ENCODE measurements around the gene THRB. TPM values are rescaled to one million over a fixed set of nuclear protein-coding genes. Genes with fewer than 3 reads are reported as not detected.

THRB gene
- total RNA-seq, 1 experiment from 2014 or later, result 5.8 TPM

DNA sequence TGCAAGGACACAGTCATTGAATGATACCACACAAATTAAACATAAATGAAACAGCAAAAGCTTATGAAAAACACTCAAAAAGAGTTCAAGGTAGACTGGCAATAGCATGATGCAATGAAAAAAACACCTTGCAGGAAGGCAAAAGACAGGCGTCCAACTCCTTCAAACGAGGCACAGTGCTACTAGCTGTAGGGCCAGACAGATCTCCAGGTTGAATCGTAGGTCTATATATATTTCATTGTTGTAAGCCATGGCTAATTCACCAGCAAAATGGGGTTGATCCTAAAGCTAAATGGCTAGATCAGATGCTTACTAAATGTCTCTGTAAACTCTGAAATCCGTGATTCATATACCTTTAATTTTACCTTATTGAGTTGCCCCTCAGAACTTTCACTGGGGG is 94.2 kb downstream of the THRB start:
- no peak overlapping the region for H3K27ac Mint-ChIP-seq
- ATAC-seq (no peak), DNase-seq (ENCODE audit: low spot score) (no peak)
- peaks cover 16% of the 10 kb centered on the region for H3K9me3 Mint-ChIP-seq
- H3K4me1 Mint-ChIP-seq, result peaks cover 28% of the 10 kb centered on the region
- peaks cover 11% of the 10 kb centered on the region for H3K36me3 Mint-ChIP-seq
- TF ChIP-seq, protein P1, sequence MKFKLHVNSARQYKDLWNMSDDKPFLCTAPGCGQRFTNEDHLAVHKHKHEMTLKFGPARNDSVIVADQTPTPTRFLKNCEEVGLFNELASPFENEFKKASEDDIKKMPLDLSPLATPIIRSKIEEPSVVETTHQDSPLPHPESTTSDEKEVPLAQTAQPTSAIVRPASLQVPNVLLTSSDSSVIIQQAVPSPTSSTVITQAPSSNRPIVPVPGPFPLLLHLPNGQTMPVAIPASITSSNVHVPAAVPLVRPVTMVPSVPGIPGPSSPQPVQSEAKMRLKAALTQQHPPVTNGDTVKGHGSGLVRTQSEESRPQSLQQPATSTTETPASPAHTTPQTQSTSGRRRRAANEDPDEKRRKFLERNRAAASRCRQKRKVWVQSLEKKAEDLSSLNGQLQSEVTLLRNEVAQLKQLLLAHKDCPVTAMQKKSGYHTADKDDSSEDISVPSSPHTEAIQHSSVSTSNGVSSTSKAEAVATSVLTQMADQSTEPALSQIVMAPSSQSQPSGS (CRISPR knock-in tag; IDR thresholded peaks at IDR 0.05; ENCODE audit: borderline replicate concordance, low read depth), result no peak
- TF ChIP-seq, protein P2, sequence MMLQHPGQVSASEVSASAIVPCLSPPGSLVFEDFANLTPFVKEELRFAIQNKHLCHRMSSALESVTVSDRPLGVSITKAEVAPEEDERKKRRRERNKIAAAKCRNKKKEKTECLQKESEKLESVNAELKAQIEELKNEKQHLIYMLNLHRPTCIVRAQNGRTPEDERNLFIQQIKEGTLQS (CRISPR knock-in tag; conservative IDR thresholded peaks at IDR 0.05), result no peak
- no peak for TF ChIP-seq SMAD4 (CRISPR knock-in tag; IDR thresholded peaks at IDR 0.05)
- TF ChIP-seq, protein P3, sequence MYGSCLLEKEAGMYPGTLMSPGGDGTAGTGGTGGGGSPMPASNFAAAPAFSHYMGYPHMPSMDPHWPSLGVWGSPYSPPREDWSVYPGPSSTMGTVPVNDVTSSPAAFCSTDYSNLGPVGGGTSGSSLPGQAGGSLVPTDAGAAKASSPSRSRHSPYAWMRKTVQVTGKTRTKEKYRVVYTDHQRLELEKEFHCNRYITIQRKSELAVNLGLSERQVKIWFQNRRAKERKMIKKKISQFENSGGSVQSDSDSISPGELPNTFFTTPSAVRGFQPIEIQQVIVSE (CRISPR knock-in tag; IDR thresholded peaks at IDR 0.05; ENCODE audit: borderline replicate concordance), result no peak
- no peak for TF ChIP-seq RORB (CRISPR knock-in tag; IDR thresholded peaks at IDR 0.05)
- TF ChIP-seq, protein P4, sequence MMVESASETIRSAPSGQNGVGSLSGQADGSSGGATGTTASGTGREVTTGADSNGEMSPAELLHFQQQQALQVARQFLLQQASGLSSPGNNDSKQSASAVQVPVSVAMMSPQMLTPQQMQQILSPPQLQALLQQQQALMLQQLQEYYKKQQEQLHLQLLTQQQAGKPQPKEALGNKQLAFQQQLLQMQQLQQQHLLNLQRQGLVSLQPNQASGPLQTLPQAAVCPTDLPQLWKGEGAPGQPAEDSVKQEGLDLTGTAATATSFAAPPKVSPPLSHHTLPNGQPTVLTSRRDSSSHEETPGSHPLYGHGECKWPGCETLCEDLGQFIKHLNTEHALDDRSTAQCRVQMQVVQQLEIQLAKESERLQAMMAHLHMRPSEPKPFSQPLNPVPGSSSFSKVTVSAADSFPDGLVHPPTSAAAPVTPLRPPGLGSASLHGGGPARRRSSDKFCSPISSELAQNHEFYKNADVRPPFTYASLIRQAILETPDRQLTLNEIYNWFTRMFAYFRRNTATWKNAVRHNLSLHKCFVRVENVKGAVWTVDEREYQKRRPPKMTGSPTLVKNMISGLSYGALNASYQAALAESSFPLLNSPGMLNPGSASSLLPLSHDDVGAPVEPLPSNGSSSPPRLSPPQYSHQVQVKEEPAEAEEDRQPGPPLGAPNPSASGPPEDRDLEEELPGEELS (CRISPR knock-in tag; IDR thresholded peaks at IDR 0.05), result no peak
- no peak for TF ChIP-seq SOX15 (CRISPR knock-in tag; IDR thresholded peaks at IDR 0.05)
- peaks cover 26% of the 10 kb centered on the region for H3K27me3 Mint-ChIP-seq (ENCODE audit: low read depth)
- CTCF ChIA-PET, result no interaction called here
- POLR2A ChIA-PET, result no interaction called here
- no peak overlapping the region for H3K4me3 Mint-ChIP-seq

DNA sequence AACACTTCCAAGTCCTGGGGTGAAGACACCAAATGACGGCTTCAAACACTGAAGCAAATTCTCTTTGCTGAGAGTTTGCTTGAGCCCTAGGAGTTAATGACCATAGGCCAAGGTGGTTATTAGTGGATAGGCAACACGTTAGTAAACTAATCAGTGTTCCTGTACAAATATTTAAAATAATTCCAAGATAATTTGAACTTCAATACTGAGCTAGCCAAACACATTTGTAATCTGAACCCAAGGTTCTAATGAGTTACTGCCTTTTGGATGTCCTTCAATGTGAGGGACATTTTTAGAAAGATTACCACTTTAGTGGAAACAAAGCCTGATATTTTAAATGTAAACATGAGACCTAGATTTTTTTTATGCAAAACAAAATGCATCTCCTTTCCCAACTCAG is 94.6 kb downstream of the THRB start:
- CTCF ChIA-PET, result no interaction called here
- H3K27ac Mint-ChIP-seq, result no peak overlapping the region
- no peak for TF ChIP-seq ATF1 (CRISPR knock-in tag; IDR thresholded peaks at IDR 0.05)
- TF ChIP-seq, protein P5, sequence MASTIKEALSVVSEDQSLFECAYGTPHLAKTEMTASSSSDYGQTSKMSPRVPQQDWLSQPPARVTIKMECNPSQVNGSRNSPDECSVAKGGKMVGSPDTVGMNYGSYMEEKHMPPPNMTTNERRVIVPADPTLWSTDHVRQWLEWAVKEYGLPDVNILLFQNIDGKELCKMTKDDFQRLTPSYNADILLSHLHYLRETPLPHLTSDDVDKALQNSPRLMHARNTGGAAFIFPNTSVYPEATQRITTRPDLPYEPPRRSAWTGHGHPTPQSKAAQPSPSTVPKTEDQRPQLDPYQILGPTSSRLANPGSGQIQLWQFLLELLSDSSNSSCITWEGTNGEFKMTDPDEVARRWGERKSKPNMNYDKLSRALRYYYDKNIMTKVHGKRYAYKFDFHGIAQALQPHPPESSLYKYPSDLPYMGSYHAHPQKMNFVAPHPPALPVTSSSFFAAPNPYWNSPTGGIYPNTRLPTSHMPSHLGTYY (CRISPR knock-in tag; IDR thresholded peaks at IDR 0.05), result no peak
- TF ChIP-seq HMGA2 (CRISPR knock-in tag; IDR thresholded peaks at IDR 0.05), result no peak
- TF ChIP-seq KAT7 (CRISPR knock-in tag; IDR thresholded peaks at IDR 0.05; ENCODE audit: borderline replicate concordance), result no peak
- TF ChIP-seq NR1H2 (CRISPR knock-in tag; IDR thresholded peaks at IDR 0.05), result no peak
- no peak for TF ChIP-seq TCF7 (CRISPR knock-in tag; IDR thresholded peaks at IDR 0.05; ENCODE audit: low read depth)
- no peak for TF ChIP-seq CREB1 (CRISPR knock-in tag; IDR thresholded peaks at IDR 0.05)
- TF ChIP-seq, protein P6, sequence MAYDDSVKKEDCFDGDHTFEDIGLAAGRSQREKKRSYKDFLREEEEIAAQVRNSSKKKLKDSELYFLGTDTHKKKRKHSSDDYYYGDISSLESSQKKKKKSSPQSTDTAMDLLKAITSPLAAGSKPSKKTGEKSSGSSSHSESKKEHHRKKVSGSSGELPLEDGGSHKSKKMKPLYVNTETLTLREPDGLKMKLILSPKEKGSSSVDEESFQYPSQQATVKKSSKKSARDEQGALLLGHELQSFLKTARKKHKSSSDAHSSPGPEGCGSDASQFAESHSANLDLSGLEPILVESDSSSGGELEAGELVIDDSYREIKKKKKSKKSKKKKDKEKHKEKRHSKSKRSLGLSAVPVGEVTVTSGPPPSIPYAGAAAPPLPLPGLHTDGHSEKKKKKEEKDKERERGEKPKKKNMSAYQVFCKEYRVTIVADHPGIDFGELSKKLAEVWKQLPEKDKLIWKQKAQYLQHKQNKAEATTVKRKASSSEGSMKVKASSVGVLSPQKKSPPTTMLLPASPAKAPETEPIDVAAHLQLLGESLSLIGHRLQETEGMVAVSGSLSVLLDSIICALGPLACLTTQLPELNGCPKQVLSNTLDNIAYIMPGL (CRISPR knock-in tag; IDR thresholded peaks at IDR 0.05), result no peak
- TF ChIP-seq ZBTB21 (CRISPR knock-in tag; IDR thresholded peaks at IDR 0.05; ENCODE audit: borderline replicate concordance), result no peak
- TF ChIP-seq, protein P7, sequence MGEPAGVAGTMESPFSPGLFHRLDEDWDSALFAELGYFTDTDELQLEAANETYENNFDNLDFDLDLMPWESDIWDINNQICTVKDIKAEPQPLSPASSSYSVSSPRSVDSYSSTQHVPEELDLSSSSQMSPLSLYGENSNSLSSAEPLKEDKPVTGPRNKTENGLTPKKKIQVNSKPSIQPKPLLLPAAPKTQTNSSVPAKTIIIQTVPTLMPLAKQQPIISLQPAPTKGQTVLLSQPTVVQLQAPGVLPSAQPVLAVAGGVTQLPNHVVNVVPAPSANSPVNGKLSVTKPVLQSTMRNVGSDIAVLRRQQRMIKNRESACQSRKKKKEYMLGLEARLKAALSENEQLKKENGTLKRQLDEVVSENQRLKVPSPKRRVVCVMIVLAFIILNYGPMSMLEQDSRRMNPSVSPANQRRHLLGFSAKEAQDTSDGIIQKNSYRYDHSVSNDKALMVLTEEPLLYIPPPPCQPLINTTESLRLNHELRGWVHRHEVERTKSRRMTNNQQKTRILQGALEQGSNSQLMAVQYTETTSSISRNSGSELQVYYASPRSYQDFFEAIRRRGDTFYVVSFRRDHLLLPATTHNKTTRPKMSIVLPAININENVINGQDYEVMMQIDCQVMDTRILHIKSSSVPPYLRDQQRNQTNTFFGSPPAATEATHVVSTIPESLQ (CRISPR knock-in tag; IDR thresholded peaks at IDR 0.05), result no peak
- TF ChIP-seq, protein P8, sequence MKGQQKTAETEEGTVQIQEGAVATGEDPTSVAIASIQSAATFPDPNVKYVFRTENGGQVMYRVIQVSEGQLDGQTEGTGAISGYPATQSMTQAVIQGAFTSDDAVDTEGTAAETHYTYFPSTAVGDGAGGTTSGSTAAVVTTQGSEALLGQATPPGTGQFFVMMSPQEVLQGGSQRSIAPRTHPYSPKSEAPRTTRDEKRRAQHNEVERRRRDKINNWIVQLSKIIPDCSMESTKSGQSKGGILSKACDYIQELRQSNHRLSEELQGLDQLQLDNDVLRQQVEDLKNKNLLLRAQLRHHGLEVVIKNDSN (CRISPR knock-in tag; IDR thresholded peaks at IDR 0.05), result no peak
- TF ChIP-seq, protein P2 (CRISPR knock-in tag; conservative IDR thresholded peaks at IDR 0.05), result no peak
- DNase-seq (ENCODE audit: low spot score), result no peak
- peaks cover 28% of the 10 kb centered on the region for H3K4me1 Mint-ChIP-seq
- POLR2A ChIA-PET, result no interaction called here
- no peak overlapping the region for H3K4me3 Mint-ChIP-seq
- peaks cover 16% of the 10 kb centered on the region for H3K9me3 Mint-ChIP-seq
- H3K27me3 Mint-ChIP-seq (ENCODE audit: low read depth), result peaks cover 31% of the 10 kb centered on the region
- H3K36me3 Mint-ChIP-seq, result peaks cover 11% of the 10 kb centered on the region
- no peak for ATAC-seq
